Fibroblast of villous mesenchyme (primary cell): ENCODE data around the gene PUM1. TPM values are rescaled to one million over a fixed set of nuclear protein-coding genes. Genes with fewer than 3 reads are reported as not detected.

ENCODE experiments used
- DNase-seq: peaks from one replicate; pipeline ENCODE4 v3.0.0-alpha.2; 2010; ENCODE audit warnings: low read depth
- H3K4me3 ChIP-seq: 2 replicates; pipeline ENCODE4 v1.5.1; 2011; ENCODE audit warnings: low read depth, mild to moderate bottlenecking, low read length
- CTCF ChIP-seq: IDR thresholded peaks from 2 replicates; pipeline ENCODE4 v1.5.1; 2012; ENCODE audit warnings: low read depth, mild to moderate bottlenecking, low read length; ENCODE audit not compliant: insufficient read depth
- total RNA-seq: library from RNA; depleted of rRNA; stranded (reverse); fragments of >200 nt; gene quantifications from 2 replicates; pipeline ENCODE4 v1.2.3, GENCODE V29; 2012

The PUM1 gene
- total RNA-seq, 1 donor, result 81.6 TPM

GRCh38 chr1:31006747-31007146, 58.8 kb downstream of the PUM1 start:
- TF ChIP-seq CTCF, result no peak
- no peak for DNase-seq
- H3K4me3 ChIP-seq, result no peak overlapping the region

GRCh38 chr1:31005617-31006166, 59.8 kb downstream of the PUM1 start:
- TF ChIP-seq CTCF, result no peak
- no peak overlapping the region for H3K4me3 ChIP-seq

GRCh38 chr1:31005198-31005597, 60.3 kb downstream of the PUM1 start:
- no peak for DNase-seq
- no peak for TF ChIP-seq CTCF

More at GRCh38 chr1:31005617-31006166, 59.8 kb downstream of the PUM1 start:
- no peak for DNase-seq

GRCh38 chr1:31004231-31004621, 61.3 kb downstream of the PUM1 start:
- H3K4me3 ChIP-seq, result no peak overlapping the region
- DNase-seq, result no peak
- no peak for TF ChIP-seq CTCF

More at GRCh38 chr1:31005198-31005597, 60.3 kb downstream of the PUM1 start:
- H3K4me3 ChIP-seq, result no peak overlapping the region

GRCh38 chr1:31003613-31004230, 61.8 kb downstream of the PUM1 start:
- no peak for TF ChIP-seq CTCF
- no peak for DNase-seq
- no peak overlapping the region for H3K4me3 ChIP-seq

GRCh38 chr1:31000301-31000700, 65.2 kb downstream of the PUM1 start:
- no peak for TF ChIP-seq CTCF

GRCh38 chr1:30998887-30999286, 66.6 kb downstream of the PUM1 start:
- H3K4me3 ChIP-seq, result no peak overlapping the region
- DNase-seq, result no peak
- no peak for TF ChIP-seq CTCF

More at GRCh38 chr1:31000301-31000700, 65.2 kb downstream of the PUM1 start:
- no peak overlapping the region for H3K4me3 ChIP-seq
- DNase-seq, result no peak
